NOMO-1 (cell line): ENCODE results near the gene KIRREL3.

Source experiments
- DNase-seq, 2 experiments: peaks; one replicate each; lab custom pipeline; 2025; ENCODE audit not compliant: unreplicated experiment in 2 of 2; lab: John Stamatoyannopoulos, UW

KIRREL3 gene

GRCh38 chr11:126646701-126647557 is 353.6 kb downstream of the KIRREL3 start:
- no peak for DNase-seq

GRCh38 chr11:126645186-126645585 is 355.4 kb downstream of the KIRREL3 start:
- DNase-seq: no peak

- DNase-seq: no peak
These were observed 360.4 kb downstream of the KIRREL3 start for GRCh38 chr11:126640186-126640585.

GRCh38 chr11:126639692-126640091 is 360.9 kb downstream of the KIRREL3 start:
- no peak for DNase-seq

DNA sequence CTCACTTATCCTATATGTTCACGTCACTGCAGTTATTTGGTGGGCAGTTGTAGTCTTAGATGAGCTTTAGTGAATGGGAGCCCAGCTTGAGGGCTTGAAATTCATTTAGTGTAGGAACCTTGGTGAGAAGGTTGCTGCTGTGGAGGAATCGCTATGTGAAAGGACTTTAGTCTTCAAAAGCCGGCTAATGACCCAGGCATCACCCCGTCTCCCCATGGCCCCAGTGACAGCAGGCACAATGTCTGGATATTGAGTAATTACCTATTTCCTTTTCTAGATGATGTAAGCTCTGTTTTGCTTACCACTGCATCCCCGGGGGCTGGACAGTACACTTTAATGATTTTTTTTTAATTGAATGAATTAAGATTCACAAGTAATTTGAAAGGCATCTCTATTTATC is 361.9 kb downstream of the KIRREL3 start:
- no peak for DNase-seq

- DNase-seq: no peak
These were observed 362.8 kb downstream of the KIRREL3 start for GRCh38 chr11:126637795-126638175.

- DNase-seq: no peak
These were observed 363.4 kb downstream of the KIRREL3 start for GRCh38 chr11:126636911-126637794.

DNA sequence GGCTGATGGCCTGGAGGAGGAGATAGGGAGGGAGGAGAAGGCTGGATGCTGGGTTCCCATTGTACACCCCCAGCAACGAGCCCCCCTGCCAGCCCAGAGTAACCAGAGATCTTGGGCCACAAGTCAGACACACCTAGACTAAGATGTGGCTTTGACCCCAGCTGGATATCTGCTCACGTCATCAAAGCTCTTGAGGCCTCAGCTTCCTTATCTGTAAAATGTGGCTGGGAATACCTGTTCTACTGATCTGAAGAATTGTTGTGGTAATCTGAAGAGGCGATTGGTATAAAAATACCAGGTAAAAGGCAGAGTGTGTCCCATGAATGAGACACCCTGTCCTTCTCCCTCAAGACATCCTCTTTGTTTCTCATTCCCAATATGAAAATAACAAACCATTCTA is 365.1 kb downstream of the KIRREL3 start:
- DNase-seq: no peak

GRCh38 chr11:126634963-126635362 is 365.6 kb downstream of the KIRREL3 start:
- DNase-seq: no peak

- no peak for DNase-seq
These were observed 367.2 kb downstream of the KIRREL3 start for GRCh38 chr11:126633330-126633729.

DNA sequence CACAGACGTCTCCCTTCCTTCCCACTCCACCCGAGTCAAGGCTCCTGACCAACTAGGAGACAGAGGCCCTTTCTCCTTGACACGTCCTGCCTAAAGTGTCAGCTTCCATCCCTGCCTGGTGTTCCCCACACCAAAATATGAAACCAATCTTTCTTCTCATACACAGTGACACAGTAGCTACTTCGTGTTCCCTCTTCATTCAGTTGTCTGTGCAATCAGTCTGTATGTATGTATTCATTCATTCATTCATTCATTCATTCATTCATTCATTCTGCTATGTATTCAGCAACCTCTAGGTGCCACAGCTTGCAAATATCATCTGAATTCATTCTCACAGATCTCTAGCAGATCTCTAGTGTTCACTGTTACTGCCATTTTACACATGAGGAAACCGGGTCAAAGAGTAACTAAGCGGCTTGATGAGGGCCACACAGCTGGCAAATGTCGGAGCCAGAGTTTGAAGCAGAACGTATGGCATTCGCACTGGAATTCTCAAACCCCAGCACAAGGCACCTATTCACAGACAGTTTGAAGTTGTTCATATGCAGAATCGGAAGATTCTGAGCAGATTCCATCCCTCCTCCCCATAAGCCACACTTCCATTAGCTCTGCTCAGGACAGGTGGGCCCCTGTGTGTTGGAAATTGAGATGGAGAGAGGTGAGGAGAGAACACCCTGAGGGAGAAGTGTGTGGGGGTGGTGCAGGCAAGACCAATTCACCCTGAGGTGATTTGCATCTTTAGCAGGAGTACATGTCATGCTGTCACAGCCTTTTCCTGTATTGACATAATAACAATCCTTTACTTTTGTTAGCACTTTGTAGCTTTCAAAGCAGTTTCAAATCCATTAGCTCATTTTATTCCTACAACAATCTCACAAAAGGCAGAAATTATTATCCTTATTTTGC is 369.4 kb downstream of the KIRREL3 start:
- DNase-seq: no peak

GRCh38 chr11:126630488-126630887 is 370.1 kb downstream of the KIRREL3 start:
- DNase-seq: no peak

DNA sequence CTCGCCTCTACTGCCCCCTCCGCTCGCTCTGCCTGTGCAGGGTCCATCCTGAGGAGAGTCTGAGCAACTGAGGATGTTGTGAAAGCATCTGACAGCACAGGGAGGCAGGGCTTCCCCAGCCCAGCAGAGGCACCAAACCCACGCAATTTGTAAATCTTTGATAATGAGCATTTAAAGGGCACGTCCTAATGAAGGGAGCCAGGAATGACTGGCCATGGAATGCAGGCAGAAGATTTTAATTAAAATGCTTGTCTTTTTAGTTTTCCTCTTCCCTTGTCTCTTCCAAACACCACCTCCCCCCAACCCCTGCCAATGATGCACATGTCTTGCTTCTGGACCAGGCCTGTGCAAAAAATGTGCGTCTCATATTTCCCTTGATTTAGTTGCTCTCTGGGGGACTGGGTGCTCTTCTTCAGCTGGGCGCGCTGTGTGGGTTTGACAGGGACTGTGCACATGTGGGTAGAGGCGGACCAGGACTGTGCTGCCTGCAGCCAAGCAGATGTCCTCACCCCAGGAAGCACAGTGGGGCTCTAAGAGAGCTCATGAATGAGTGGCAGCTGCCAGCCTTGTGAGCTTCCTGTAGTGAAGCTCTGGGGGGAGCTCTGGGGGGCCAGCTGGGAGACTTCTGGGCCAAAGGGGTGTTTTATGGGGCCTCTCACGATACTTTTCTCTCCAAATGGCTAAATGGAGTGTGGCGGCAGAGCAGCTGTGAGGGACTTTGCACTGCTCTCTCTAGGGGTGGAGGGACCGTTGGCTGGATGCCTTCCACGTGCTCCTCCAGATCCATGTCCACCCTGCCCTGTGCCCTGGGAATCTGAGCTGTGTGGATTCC is 371.6 kb downstream of the KIRREL3 start:
- no peak for DNase-seq

DNA sequence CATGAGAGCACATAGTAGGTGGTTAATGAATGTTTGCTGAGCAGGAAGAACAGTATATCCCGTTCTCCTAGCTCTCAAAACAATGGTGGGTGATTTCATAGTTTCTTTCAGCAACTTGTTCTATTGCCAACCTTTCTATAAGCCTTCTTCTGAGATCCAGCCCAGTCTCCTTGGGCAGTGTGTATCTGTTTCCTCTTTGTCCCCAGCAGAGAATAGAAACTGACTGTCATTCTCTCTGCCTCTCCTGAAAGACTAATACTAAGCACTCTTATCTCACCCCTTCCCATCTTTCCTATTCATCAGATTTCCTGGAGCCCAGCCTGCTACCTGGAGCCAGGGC is 372.1 kb downstream of the KIRREL3 start:
- DNase-seq: no peak

DNA sequence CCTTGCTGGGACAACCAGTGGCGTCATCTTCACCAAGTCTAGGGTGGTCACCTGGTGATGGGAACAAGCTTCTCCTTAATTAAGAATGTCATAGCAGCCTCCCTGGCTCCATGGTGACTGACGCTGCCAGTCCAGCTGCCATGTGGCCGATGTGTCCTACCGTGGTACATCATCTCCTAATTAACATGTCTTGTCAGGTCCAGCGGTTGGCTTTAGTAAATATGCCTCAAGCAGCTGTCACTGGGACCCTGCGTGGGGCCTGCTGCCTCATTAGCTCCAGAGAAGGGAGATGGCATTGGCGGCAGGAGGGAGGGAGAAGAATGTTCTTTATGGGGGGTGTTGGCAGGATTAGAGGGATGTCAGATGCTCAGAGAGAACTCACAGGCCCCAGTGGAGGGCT is 373.1 kb downstream of the KIRREL3 start:
- no peak for DNase-seq

DNA sequence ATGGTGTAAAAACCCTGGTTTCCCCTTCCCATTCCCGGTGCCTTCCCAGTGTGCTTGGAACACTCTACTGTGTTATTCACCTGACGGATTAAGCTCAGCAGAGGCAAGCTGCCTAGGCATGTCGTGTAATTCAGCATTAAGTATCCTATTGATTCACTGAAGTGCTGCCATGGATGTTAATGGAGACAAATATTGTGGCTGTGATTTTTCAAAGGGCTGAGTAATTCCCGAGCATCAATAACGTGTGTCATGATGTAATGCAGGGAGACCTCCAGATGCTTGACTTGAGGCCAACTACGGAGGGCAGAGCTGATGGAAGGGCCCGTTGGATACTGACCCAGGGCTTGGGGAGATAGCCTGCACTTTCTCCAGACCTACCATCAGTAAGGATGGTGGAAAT is 376.1 kb downstream of the KIRREL3 start:
- DNase-seq: no peak

DNA sequence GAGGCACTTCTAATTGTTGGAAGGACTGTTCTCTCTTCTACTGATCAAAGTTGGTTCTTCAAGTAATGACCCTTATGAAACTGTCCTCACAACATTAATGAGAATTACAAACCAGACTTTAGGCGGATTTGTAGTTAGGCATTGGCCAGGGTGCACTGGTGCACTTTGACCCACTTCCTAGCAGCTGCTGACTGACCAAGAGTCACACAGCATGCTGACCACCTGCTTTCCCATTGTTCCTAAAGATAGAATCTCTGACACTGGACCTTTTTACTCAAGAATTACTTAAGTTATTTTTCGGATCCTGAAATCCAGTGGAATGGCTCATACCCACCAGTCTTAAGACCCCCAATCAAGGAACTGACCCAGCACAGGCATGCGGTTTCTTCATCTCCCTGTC is 381.1 kb downstream of the KIRREL3 start:
- no peak for DNase-seq

- DNase-seq: no peak
These were observed 384.7 kb downstream of the KIRREL3 start for GRCh38 chr11:126615845-126616244.

- DNase-seq: no peak
These were observed 387.3 kb downstream of the KIRREL3 start for GRCh38 chr11:126613272-126613671.

DNA sequence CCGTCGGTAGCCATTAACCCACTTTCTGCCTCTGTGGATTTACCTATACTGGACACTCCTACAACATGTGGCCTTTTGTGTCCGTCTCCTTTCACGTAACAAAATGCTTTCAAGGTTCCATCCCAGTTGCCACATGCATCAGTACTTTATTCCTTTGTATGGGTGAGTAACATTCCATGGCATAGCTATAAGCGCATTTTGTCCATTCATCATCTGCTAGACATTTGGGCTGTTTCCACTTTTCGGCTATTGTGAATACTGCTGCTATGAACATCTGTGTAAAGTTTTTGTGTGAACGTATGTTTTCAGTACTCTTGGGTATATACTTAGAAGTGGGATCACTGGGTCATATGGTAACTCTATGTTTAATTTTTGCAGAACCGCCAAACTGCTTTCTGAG is 387.9 kb downstream of the KIRREL3 start:
- no peak for DNase-seq
